NCI-H460 (cell line): ENCODE data around the gene CDH2. TPM values are rescaled to one million over a fixed set of nuclear protein-coding genes. Genes with fewer than 3 reads are reported as not detected.

Experiments
- DNase-seq: peaks from one replicate; pipeline ENCODE4 v3.0.0-alpha.2; 2016; ENCODE audit warnings: low read depth; ENCODE audit errors: extremely low read depth
- total RNA-seq: library from RNA; depleted of rRNA; stranded (reverse); fragments of >200 nt; shearing (Covaris generic); gene quantifications from 2 replicates; pipeline ENCODE4 v1.2.3, GENCODE V29; 2014

Gene CDH2
- total RNA-seq, 1 experiment from 2014 or later: 0.77 TPM

DNA sequence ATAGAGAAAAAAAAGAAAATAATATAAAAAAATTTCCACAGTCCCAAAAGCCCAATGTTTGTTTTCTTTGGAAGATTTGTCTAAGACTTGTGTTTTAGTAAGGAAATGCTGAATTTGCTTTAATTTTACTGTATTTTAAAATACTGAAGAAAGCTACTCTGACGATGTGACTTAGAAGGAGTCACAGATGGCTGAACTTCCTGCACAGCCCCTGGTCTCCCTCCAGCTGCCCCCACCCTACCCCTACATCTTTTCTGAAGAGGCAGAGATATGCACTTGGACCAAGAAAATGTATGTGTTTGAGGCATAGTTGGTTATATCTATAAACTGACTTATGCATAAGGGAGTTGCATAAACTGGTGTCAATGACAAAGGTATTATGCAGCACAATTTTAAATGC, 172.3 kb downstream of the CDH2 start:
- no peak for DNase-seq

DNA sequence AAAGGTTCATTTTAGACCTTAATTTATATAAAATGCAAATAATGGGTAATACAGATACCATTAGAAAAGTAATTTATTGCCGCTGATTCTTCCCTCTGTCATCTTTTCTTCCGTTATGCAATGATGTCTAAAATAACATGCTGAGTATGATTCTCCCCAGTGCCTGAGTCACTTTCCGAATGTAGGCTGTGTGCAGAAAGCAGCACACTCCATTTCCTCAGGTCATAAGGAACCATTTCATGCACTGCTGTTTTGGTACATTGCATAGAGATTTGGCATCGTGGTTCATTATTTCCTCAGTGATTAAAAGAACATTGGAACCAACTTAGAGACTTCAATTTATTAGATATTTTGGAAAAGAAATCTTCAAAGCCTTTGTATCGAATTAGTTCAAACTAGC, 173.5 kb downstream of the CDH2 start:
- no peak for DNase-seq

DNA sequence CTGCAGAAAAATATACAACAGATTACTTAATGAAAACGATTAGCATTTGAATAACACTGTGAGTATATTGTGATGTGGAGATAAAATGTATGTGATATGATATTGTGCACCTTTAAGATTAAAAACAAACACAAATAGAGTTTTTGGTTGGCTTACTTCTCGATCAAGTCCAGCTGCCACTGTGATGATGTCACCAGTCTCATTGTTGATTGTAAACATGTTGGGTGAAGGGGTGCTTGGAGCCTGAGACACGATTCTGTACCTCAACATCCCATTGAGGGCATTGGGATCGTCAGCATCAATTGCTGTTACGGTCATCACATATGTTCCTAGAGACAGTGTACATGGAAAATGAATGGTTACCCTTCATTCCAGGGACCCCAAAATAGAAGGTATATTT, 174.1 kb downstream of the CDH2 start:
- no peak for DNase-seq

DNA sequence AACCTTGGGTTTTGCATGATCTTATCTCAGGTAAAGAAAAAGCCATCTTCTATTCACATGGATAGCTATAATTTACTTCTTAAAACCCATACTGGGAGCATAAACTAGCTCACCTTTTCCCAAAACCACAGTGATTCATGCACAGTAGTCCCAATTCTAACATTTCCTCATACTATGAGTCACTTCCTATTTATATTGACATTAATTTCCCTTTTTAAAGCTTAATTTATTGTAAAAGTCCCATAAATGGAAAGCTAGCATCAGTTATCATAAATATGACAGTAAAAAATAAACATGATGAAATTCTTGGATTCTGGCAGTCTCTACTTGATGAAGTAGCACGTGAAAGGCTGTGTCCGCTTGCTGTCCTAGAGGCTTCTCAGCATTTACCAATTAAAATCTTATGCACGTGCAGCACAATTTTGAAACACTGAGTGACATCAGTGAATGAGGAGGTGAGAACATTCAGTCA, 180.1 kb downstream of the CDH2 start:
- no peak for DNase-seq

DNA sequence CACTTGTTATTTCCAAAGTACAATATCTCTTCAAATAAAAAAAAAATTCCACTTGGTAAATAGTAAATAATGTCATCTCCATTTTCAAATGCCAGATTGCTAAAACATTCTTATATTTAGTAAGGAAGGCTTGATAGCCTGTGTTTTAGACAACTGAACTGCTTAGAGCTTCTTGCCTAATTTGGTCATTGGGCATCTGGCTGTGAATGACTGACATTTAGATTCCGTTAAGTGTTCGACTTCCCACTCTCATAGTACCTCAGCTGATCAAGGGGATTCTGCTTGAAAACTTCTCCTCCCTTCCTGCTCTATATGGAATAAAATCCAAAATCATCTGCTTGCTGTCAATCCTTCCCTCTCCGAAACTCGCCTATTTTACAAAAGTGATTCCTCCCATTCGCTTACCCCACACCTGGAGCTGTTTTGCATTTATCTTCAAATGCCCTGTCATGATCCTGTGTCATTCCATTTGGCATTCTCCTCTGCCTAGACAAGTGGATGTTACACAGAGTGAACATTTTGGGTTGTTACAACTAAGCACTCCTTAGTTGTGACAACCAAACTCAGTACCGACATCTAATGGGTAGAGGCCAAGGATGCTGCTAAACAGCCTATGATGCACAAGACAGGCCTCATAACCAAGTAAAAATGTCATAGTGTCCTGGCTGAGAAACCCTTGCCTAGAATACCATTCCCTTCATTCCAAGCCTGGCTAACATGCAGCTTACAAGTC, 181.0 kb downstream of the CDH2 start:
- no peak for DNase-seq

DNA sequence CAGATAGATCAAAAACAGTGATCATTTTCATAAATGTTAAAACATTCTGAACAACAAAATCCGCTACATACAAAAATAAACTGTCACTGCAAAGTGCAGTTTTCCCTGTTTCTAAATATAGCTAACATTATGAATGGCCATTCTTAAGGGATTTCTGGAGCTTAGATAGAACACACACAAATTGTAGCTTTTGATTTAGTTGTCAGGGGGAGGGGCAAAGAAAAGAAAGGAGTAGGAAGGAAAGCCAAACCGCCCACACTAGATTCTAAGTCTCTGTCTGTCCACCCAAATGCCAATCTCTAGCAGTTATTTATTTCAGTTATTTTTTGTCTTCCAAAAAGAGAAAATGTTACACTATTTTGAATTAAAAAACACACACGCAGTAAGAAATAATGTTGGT, 182.4 kb downstream of the CDH2 start:
- no peak for DNase-seq

DNA sequence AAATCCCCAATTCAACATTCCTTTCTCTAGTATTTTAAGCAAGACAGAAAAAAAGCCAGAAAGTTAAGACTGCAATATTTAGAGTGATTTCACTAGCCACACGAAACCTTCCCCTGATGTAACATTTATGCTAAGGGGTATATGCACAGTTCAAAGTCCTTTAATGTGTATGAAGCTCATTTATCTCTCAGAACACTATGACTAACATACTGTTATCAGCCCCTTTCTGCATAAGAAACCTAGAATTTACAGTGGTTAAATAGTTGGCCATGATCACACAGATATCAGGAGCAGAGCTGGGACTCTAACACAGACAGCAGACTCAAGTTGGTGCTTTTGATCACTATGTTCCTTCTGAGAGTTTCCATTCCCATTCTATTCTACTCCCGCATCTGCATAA, 185.5 kb downstream of the CDH2 start:
- no peak for DNase-seq

DNA sequence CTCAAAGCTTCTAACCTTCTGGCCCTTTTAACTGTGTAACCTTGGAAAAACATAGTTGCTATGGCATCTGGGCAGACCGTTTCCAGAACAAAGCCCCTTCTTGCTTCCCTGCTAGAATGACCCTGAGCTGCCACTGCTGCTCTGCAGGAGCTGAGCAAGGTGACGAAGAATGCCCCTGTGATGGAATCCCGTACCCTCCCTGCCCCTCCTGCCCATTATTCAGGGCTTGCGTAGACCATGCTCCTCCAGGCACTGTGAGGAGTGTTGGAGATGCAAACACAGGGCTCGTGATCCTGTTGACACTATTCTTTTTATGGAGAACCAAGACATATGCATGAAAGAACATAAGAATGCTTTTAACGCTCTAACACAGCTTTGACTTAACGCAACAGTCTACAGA, 191.1 kb downstream of the CDH2 start:
- no peak for DNase-seq

DNA sequence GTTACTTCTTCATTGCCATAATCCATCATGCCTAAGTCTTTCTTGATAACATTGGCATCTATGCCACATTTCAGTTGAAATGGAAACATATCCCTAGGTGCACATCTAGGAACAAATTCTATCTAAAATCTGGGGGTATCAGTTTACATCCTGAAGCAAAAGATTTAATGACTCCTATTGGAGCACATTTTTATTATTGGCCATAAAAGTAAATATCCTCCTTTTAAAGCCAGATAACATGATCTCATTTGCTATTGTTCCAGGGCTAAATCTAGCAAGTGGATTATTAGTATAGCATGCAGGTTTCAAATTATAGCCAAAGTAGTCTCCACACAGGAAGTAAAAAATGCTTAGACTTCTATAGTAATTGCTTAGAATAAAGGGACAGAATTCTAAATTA, 193.2 kb downstream of the CDH2 start:
- DNase-seq: no peak

DNA sequence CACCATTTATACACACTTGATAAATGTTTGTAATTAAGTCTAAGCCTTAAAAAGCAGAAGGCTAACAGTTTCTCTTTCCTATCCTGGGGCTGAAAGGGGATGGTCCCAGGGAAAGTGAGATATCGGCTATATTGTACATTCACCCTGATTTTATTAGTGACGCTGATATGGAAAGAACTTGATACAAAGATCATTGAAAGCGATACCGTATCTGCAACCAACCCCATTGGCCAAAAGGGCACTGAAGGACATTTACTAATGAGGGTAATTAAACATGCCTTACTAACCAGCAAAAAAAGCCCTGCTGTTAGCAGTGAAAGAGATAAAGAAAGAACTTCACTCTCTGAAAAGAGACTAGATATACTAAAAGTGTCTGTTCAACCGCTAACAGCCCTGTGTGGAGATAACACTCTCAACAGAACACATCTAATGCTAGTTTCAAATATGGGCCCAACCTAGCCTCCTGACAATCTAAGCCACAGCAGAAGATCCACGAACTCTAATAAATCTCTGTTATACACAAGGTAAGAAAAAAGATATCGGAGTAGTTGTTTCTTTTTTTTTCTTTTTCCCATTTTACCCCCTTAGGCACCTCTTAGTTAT, 200.0 kb downstream of the CDH2 start:
- no peak for DNase-seq

DNA sequence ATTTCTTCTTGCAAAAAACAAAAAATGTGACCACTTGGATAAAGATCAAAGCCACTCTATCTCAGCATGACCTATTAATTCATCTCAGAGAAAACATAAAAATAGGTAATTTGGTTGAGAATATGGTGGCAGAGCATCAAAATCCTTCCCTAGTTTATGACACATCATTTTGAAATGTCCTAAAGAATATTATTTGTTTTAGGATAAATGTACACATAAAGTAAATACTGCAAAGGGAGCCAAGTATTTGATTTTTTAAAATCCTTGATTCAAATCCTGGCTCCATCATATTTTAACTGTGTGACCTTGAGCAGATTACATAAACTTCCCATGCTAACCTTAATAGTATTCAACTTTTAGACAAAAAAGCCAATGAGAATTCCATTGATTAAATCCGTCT, 206.6 kb downstream of the CDH2 start:
- no peak for DNase-seq

DNA sequence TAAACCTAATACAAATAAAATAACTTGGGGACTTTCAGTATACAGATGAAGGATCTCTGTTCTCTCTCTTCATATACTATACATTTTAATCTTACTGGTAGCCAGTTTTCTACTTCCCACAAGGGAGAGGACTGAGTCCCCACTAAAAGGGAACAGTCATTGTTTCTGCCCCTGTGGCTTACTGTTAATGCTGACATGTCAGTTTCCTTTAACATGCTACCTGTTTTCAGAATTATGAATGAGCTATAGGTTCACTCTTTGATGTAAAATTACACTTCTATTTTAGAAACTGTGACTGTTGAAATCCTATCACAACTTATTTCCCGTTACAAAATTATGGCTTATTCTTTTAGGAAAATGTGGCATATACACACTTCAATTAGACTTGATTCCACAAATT, 207.7 kb downstream of the CDH2 start:
- DNase-seq: no peak

DNA sequence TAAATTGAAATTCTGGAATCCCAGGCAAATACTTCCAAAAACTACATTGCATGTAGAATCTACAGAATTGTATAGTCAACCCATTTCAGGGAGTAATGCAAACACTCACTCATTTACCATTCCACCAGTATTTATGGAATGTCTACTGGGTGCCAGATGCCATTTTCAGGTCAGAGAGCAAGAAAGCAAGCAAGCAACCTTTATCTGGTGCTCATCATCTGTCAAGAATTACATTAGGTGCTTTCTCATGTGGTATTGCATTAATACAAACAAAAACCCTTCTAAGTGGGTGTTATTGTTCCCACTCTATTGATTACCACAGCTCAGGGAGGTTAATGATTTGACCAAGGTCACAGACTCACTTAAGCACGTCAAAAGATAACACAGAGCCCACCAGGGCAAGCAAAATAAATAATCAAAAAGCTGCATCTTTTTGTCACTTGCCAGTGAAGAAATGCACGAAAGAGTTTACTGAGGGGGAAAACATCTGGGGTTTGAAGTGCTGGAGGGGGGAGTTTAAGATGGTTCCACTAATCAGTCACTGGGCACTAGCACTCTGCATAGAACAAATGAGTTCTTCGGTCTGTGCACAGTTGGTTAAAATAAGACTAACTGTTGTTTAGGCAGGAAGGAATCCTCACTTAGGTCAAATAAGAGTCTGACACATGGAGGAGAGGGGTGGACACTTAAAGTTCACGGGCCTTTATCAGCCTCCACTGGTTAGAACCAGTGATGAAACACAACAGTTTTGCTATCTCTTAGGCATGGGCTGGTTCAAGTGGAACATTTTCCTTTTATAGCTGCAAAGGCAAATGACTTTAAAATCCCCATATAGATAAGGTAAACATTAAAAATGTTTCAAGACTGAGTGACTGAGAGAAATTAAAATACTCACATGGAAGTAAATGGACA, 208.8 kb downstream of the CDH2 start:
- DNase-seq: no peak

DNA sequence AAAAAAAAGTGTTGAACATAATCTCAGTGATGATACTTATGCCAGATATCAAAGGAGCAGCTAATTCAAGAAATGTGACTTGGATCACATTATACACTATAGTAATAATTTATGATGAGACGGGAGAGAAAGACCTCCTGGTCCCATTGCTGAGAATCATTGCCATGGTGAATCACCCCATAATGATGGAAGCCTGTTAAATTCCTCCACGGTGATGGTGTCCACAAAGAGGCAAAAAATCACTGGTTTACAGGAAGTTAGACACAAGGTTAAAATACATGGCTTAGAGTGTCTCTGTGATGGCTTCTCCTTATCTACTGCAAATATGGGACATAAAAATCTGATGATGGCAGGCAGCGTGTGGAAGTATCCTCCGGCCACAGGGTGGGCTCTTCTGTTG, 210.0 kb downstream of the CDH2 start:
- no peak for DNase-seq

DNA sequence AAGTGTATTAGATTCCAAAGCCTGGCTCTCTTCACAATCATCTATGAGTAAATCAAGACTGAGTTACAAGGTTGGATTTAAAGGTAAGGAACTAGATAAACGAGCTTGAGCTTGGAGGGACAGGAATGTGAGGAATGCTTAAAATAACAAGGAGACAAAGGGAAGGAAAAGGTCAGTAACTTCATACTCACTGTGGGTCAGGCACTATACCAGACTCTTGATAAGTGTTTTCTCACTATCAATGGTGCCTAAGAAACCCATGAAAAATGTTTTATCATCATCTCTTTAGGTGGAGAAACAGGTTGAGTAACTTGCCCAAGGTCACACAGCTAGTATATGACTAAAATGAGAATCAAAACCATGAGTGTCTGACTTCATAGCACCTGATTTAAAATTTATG, 212.1 kb downstream of the CDH2 start:
- no peak for DNase-seq

DNA sequence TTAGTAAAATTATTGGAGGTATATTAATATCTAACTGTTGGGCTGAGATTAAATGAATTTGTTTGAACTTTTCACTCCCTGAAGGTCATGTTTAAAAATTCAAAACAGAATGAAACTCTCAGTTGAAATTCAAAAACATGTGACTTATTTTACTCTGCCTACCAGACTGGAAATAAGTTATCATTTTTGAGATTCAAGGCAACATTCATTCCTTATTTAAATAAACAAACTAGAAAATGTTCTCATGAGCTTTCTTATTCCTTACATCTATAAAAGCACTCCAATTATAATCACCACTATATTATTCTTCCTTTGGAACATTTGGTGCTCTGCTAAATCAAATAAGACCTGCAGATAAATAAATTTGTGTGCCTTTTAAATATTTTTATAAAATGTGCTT, 217.8 kb downstream of the CDH2 start:
- no peak for DNase-seq

DNA sequence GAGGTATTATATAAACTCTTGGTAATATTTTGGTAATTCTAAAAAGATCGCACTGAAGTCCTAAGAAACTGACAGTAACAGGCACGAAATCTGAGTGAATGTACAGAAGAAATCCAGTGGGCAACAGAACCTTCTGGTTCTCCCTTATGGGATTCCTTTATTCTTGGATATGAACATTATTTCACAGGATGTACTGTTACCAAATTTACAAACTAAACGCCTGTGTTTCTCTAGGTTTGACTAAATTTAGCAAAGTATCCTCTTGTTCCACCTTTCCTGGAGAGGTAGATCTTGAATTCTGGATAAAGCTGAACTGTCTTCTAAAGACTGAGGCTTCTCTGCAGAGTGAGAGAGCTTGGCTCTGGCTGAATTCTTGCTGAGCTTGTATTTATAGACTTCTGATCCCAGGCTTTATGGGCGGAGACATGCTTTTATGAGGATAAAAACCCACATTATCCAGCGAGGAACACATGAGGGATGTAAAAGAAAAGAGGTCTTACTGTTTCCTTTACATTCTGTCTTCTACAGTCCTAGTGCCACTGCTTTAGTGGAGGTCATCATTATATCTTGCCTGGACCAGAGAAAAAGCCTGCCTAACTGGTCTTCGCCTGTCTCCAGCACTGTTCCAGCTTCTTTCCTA, 220.8 kb downstream of the CDH2 start:
- DNase-seq: no peak

DNA sequence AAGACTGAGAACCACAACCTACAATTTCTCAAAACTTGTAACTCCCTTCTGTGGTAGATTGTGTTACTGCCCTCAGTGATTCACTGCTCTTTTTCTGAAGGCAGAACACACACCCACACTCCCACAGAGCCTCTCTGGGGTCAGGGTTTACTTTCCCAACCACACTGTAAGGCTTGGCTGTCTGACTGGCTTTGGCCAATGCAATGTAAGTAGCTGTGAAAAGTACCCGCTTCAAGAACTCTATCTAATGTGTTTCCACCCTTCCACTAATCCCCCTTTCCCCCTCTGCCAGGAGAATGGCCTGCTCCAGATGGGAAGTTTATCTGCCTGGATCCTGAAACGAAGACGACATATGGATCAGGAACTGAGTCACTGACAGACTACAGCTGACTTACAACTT, 222.7 kb downstream of the CDH2 start:
- no peak for DNase-seq

DNA sequence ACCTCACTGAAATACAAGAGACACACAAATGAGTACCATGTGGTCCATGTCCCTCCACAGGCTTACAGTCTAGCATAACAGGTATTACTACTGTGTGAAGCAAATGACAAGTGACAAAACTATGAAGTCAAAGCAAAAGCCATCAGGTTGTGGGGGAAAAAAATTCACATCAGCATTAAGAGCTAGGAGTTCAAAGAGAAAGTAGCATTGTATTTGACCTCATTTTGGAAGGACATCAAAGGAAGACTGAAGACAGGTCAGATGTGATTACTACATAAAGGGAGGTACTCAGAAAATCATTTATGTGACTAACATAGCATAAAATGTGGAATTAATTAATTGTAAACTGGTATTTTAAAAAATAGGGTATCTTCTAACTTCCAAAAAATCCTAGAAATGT, 224.2 kb downstream of the CDH2 start:
- DNase-seq: no peak

DNA sequence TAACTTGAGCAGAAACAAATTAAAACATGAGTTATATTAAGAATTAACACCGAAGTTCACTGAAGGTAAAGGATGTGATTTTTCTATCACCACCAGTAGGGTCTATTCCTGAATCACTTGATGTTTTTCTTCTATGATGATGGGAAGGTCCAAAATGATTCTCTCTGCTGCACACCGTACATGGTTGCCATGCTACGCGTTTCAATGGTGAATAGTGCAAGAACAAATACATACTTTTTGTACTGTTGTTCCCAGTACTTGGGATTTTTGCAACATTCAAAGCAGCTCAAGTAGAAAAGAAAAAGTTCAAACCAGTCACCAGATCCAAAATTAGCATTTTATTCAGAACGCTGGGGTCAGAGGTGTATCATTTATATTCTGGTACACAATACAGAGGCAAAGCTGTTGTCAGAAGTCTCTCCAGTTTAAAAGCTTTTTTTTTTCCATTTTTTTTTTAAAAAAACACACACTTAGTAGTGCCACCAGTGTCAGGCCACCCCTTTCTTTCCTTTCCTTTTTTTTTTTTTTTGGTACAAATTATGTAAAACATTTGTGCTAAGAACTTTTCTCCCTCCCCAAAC, 226.2 kb downstream of the CDH2 start:
- DNase-seq: no peak

DNA sequence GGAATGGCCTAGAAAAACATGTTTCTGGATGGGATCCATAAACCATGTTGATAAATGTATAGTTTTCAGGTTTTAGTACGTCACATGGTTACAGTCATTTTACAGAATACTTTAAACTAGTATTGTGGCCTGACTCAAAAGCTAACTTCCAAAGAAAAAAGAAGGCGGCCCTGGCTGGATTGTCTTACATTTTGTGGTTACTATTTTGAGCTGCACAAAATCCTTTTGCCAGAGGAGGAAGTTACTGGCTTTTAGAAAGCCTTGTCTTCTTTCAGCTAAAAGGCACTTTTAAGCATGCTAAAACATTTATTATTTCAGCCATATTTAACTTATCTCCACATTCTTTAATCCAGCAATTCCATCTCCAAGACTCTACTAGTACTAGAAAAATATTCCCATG, 227.9 kb downstream of the CDH2 start:
- no peak for DNase-seq
